Peyer's patch (tissue), 4 donors: ENCODE measurements around the gene NUDT12. TPM values are rescaled to one million over a fixed set of nuclear protein-coding genes. Genes with fewer than 3 reads are reported as not detected.

Source experiments
- DNase-seq, 3 donors: peaks; one replicate each; pipeline ENCODE4 v3.0.0-alpha.2; 2017 to 2019
- H3K27ac ChIP-seq, 4 donors: fragments of 200-600 bp; sonication (generic); one replicate each; pipeline ENCODE4 v1.5.1; 2016 to 2019
- H3K27me3 ChIP-seq, 2 donors: fragments of 200-600 bp; sonication (generic); one replicate each; pipeline ENCODE4 v1.5.1; 2019
- H3K36me3 ChIP-seq, 3 donors: fragments of 200-600 bp; sonication (generic); one replicate each; pipeline ENCODE4 v1.5.1; 2016 to 2019
- H3K4me1 ChIP-seq, 4 donors: fragments of 200-600 bp; sonication (generic); one replicate each; pipeline ENCODE4 v1.5.1; 2016 to 2019
- H3K4me3 ChIP-seq, 4 donors: fragments of 200-600 bp; sonication (generic); 1 replicate in 3 of 4; 2 replicates in 1 of 4; pipeline ENCODE4 v1.5.1; 2016 to 2019; ENCODE audit warnings: mild to moderate bottlenecking in 1 of 4
- H3K9me3 ChIP-seq, 4 donors: fragments of 200-600 bp; sonication (generic); one replicate each; pipeline ENCODE4 v1.5.1; 2016 to 2019; ENCODE audit warnings: mild to moderate bottlenecking in 1 of 4
- POLR2A ChIP-seq, 2 donors: fragments of 450-650 bp; IDR thresholded peaks; one replicate each; pipeline ENCODE4 v1.5.1; 2017; ENCODE audit warnings: antibody characterized with exemption in 2 of 2, mild to moderate bottlenecking in 2 of 2, moderate library complexity in 2 of 2
- total RNA-seq, 4 donors: library from RNA; depleted of rRNA; stranded (reverse); fragments of >200 nt; gene quantifications; one replicate each; pipeline ENCODE4 v1.1.0, GENCODE V29; 2016
- TF ChIP-seq, protein P1 (sequence below), 6 experiments: fragments of 450-650 bp in 4 of 6; fragments of 200-600 bp in 2 of 6; sonication (generic) in 1 of 6; IDR thresholded peaks; one replicate each; pipeline ENCODE4 v1.5.1; 2017 to 2019; ENCODE audit warnings: antibody characterized with exemption in 6 of 6, mild to moderate bottlenecking in 3 of 6, moderate library complexity in 1 of 6

Gene NUDT12
- total RNA-seq, 4 donors from 2014 or later, result 15.7 to 24.9 (median 19.6) TPM

- Histone ChIP-seq H3K4me3 (no peak overlapping the region), H3K4me1 (peaks cover 0 to 9% (median 0%) of the 10 kb centered on the region in 4 donors), H3K9me3 (no peaks in the 10 kb centered on the region), H3K36me3 (no peaks in the 10 kb centered on the region), H3K27ac (peak overlapping the region in 3 of 4 donors; percentile 34 to 77 (median 65)), H3K27me3 (no peaks in the 10 kb centered on the region)
- TF ChIP-seq POLR2A (IDR thresholded peaks at IDR 0.05), result no peak
- TF ChIP-seq, protein P1, sequence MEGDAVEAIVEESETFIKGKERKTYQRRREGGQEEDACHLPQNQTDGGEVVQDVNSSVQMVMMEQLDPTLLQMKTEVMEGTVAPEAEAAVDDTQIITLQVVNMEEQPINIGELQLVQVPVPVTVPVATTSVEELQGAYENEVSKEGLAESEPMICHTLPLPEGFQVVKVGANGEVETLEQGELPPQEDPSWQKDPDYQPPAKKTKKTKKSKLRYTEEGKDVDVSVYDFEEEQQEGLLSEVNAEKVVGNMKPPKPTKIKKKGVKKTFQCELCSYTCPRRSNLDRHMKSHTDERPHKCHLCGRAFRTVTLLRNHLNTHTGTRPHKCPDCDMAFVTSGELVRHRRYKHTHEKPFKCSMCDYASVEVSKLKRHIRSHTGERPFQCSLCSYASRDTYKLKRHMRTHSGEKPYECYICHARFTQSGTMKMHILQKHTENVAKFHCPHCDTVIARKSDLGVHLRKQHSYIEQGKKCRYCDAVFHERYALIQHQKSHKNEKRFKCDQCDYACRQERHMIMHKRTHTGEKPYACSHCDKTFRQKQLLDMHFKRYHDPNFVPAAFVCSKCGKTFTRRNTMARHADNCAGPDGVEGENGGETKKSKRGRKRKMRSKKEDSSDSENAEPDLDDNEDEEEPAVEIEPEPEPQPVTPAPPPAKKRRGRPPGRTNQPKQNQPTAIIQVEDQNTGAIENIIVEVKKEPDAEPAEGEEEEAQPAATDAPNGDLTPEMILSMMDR (IDR thresholded peaks at IDR 0.05), result no peak
- DNase-seq, result peak in 1 of 3 donors; percentile 86
Measured at GRCh38 chr5:103523319-103523718, 39.3 kb downstream of the NUDT12 start.

DNA sequence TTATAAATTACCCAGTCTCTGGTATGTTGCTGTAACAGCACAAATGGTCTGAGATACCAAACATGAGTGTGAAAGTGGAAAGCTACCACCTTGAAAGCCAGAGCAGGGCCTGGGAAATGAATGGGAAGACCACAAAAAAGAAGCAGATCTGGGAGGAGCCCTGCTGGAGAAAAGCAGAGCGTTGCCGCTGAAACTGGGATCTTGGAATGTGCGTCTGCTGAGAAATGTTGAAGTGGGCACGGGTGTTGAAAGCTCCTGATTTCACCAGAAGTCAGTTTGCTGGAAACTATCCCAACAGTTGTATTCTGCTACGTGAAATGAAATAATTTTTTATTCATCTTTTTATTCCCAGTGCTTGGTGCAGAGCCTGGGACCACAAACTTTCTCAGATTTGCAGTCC is 40.0 kb downstream of the NUDT12 start:
- no peaks in the 10 kb centered on the region for H3K9me3 ChIP-seq
- no peaks in the 10 kb centered on the region for H3K36me3 ChIP-seq
- no peak for TF ChIP-seq POLR2A (IDR thresholded peaks at IDR 0.05)
- TF ChIP-seq, protein P1 (IDR thresholded peaks at IDR 0.05), result no peak
- H3K27ac ChIP-seq, result peak overlapping the region in 3 of 4 donors; percentile 23 to 77 (median 65)
- H3K4me3 ChIP-seq, result no peak overlapping the region
- no peak for DNase-seq
- no peaks in the 10 kb centered on the region for H3K27me3 ChIP-seq
- peaks cover 0 to 9% (median 0%) of the 10 kb centered on the region in 4 donors for H3K4me1 ChIP-seq

- Histone ChIP-seq H3K27me3 (no peaks in the 10 kb centered on the region), H3K4me3 (no peak overlapping the region), H3K27ac (no peak overlapping the region), H3K4me1 (peaks cover 0 to 9% (median 0%) of the 10 kb centered on the region in 4 donors), H3K36me3 (no peaks in the 10 kb centered on the region), H3K9me3 (no peaks in the 10 kb centered on the region)
- no peak for DNase-seq
- TF ChIP-seq, protein P1 (IDR thresholded peaks at IDR 0.05), result no peak
- TF ChIP-seq POLR2A (IDR thresholded peaks at IDR 0.05), result no peak
Measured at GRCh38 chr5:103519550-103519949, 43.0 kb downstream of the NUDT12 start.

DNA sequence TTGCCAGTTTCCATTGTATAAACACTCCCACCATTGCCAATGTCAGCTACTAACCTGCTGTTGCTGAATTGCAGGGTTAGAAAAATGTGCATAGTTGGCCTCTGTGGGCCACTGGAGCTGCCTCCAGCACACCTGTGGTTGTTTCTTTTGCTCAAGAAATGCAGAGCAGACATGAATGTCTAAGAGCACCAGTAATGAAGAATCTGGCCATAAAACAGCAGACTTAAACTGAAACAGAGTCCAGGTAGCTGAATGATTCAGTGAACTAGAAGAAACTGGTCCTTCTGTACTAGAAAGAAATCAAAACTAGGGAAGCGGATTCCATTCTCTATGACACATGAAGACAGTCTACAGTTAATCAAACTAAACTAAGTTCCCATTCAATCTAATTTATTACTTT is 48.2 kb downstream of the NUDT12 start:
- TF ChIP-seq, protein P1 (IDR thresholded peaks at IDR 0.05), result no peak
- no peak for TF ChIP-seq POLR2A (IDR thresholded peaks at IDR 0.05)
- H3K4me3 ChIP-seq, result no peak overlapping the region
- no peaks in the 10 kb centered on the region for H3K4me1 ChIP-seq
- H3K36me3 ChIP-seq, result no peaks in the 10 kb centered on the region
- no peak overlapping the region for H3K27ac ChIP-seq
- H3K9me3 ChIP-seq, result no peaks in the 10 kb centered on the region
- DNase-seq, result no peak
- no peaks in the 10 kb centered on the region for H3K27me3 ChIP-seq

DNA sequence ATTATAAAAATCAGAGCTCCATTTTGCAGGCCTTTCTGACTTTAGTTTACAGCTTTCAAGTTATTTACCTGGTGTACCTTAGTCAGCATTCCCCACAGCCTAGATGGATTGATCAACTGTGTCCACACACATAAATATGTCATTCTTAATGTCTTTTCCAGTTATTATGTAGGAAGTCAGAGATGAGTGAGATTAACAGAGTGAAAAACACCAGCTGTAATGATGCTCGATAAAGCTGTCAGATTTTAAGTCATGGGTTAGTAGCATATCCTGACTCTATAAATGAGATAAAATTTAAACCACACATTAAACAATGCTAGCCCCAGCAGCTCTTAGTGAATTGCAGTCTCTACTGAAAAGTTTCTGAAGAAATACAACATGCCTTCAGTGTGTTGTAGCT is 48.9 kb downstream of the NUDT12 start:
- Histone ChIP-seq H3K4me3 (no peak overlapping the region), H3K4me1 (no peaks in the 10 kb centered on the region), H3K9me3 (no peaks in the 10 kb centered on the region), H3K27me3 (no peaks in the 10 kb centered on the region), H3K27ac (no peak overlapping the region), H3K36me3 (no peaks in the 10 kb centered on the region)
- TF ChIP-seq POLR2A (IDR thresholded peaks at IDR 0.05), result no peak
- TF ChIP-seq, protein P1 (IDR thresholded peaks at IDR 0.05), result no peak
- DNase-seq, result no peak

DNA sequence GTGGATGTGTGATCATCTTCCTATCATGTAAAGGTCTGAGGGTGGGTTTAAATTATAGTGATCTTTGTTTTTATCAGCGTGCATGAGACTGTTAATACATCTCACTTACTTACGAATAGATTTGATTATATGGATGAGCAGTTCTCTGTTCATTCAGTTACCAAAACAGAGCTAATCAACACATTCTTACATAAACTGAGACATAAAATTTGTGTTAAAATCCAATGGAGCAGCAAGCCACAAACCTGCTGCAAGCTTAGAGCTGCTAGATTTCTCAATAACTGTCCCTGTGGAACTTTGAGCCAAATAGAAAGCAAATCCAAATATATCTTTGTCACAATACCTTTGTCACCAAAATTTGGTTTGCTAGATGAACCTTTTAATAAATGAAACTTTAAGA is 50.1 kb downstream of the NUDT12 start:
- TF ChIP-seq, protein P1 (IDR thresholded peaks at IDR 0.05), result no peak
- H3K36me3 ChIP-seq, result no peaks in the 10 kb centered on the region

More for the DNA sequence above, 50.1 kb downstream of the NUDT12 start:
- H3K9me3 ChIP-seq, result no peaks in the 10 kb centered on the region
- no peak for DNase-seq
- no peak overlapping the region for H3K4me3 ChIP-seq
- H3K27me3 ChIP-seq, result no peaks in the 10 kb centered on the region
- no peaks in the 10 kb centered on the region for H3K4me1 ChIP-seq
- H3K27ac ChIP-seq, result no peak overlapping the region
